ENCODE data around the gene PPTC7.
A peak's percentile ranks its signal among the peaks of the same experiment; 100 is the strongest.
"Not testable (repeated sequence)": the region's sequence is repeated elsewhere in the genome, so short reads cannot be mapped to it uniquely, and the experiment has no call there.

The PPTC7 gene

DNA sequence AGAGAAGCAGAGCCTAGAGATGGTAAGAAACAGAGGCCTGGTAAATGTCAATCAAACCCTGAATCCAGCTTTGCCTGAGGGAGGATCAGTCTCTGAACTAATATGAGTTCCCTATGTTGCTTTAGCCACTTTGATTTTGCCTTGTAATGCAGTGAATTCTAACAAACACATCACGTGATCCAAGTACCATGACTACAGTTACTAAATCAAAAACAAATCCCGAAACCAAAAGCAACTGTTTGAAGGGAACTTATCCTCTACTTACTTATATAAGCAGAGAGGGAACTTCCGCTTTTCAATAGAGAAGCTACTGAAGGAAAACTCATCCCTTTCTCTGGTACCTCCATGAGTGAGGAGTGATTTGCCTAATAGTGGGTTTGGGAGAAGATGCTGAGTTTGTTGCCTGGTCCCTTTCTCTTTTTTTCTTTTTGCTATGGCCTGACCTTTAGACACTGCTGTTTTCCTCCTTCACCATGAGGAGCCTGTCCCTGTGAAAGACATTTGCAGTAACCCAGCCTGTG is 7.7 kb upstream of the PPTC7 start:
- no peaks in the 10 kb centered on the region for H3K9me3 ChIP-seq (ENCODE audit: control insufficient read depth, insufficient read depth, low read depth, low read length)
- H3K36me3 ChIP-seq (ENCODE audit: control insufficient read depth in 2 of 2, insufficient read depth in 1 of 2, low read length in 2 of 2), result no peaks in the 10 kb centered on the region
- TF ChIP-seq PRDM1 (tag by site-specific recombination; IDR thresholded peaks at IDR 0.05) (peak; percentile 63), ZNF701 (tag by site-specific recombination; IDR thresholded peaks at IDR 0.05) (no peak), ZNF747 (tag by site-specific recombination; IDR thresholded peaks at IDR 0.05) (no peak), WT1 (tag by site-specific recombination; IDR thresholded peaks at IDR 0.05) (no peak), ZNF529 (tag by site-specific recombination; IDR thresholded peaks at IDR 0.05; ENCODE audit: insufficient replicate concordance) (no peak)
- TF ChIP-seq, protein P1, sequence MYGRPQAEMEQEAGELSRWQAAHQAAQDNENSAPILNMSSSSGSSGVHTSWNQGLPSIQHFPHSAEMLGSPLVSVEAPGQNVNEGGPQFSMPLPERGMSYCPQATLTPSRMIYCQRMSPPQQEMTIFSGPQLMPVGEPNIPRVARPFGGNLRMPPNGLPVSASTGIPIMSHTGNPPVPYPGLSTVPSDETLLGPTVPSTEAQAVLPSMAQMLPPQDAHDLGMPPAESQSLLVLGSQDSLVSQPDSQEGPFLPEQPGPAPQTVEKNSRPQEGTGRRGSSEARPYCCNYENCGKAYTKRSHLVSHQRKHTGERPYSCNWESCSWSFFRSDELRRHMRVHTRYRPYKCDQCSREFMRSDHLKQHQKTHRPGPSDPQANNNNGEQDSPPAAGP (tag by site-specific recombination; IDR thresholded peaks at IDR 0.05), result no peak
- CTCF ChIA-PET, result interaction anchor here (0.6 to 4.7 kb wide), 3 partner anchors 10 to 1197 kb away, joined by 4 to 26 read pairs (median 4); no protein-coding TSS in a partner anchor
- H3K4me3 ChIP-seq (ENCODE audit: low read depth, low read length), result no peak overlapping the region
- H3K27ac ChIP-seq (ENCODE audit: extremely low read depth, low read depth, low read length), result no peak overlapping the region
- H3K4me1 ChIP-seq (ENCODE audit: control insufficient read depth, insufficient read depth, low read length), result peaks cover 6% of the 10 kb centered on the region; the same call in 1 of the 2 replicates
- POLR2A ChIA-PET, result interaction anchor here (0.6 kb wide), 1 partner anchor 142 kb away, joined by 9 read pairs; no protein-coding TSS in a partner anchor

DNA sequence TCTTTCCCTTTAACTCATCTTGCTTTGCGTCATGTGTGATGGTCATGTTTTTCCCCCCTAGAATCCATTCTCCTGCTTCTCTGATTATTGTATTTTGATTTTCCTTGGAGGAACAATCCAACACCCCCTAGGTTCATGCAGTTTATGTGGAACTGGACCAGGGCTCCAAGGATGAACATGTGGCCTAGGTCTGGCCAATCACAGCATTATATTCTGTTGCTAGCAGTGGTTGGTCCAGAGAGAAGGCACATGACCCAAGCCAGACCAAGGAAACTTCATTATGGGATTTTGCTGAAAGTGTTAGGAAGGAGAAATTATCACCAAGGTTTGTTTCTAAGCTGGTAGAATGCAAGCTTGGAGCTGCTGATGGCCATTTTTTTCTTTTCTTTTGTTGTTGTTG is 6.9 kb upstream of the PPTC7 start:
- TF ChIP-seq ZNF76 (tag by site-specific recombination; IDR thresholded peaks at IDR 0.05; ENCODE audit: borderline replicate concordance, low read depth), result no peak
- TF ChIP-seq ZNF350 (tag by site-specific recombination; IDR thresholded peaks at IDR 0.05), result no peak
- TF ChIP-seq ZBTB20 (tag by site-specific recombination; IDR thresholded peaks at IDR 0.05), result no peak
- no peak for TF ChIP-seq ZNF155 (tag by site-specific recombination; IDR thresholded peaks at IDR 0.05)
- TF ChIP-seq, protein P1 (tag by site-specific recombination; IDR thresholded peaks at IDR 0.05), result no peak
- TF ChIP-seq SALL2 (tag by site-specific recombination; IDR thresholded peaks at IDR 0.05; ENCODE audit: borderline replicate concordance), result no peak
- TF ChIP-seq ZNF777 (tag by site-specific recombination; IDR thresholded peaks at IDR 0.05; ENCODE audit: borderline replicate concordance), result no peak
- TF ChIP-seq, protein P2, sequence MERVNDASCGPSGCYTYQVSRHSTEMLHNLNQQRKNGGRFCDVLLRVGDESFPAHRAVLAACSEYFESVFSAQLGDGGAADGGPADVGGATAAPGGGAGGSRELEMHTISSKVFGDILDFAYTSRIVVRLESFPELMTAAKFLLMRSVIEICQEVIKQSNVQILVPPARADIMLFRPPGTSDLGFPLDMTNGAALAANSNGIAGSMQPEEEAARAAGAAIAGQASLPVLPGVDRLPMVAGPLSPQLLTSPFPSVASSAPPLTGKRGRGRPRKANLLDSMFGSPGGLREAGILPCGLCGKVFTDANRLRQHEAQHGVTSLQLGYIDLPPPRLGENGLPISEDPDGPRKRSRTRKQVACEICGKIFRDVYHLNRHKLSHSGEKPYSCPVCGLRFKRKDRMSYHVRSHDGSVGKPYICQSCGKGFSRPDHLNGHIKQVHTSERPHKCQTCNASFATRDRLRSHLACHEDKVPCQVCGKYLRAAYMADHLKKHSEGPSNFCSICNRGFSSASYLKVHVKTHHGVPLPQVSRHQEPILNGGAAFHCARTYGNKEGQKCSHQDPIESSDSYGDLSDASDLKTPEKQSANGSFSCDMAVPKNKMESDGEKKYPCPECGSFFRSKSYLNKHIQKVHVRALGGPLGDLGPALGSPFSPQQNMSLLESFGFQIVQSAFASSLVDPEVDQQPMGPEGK (tag by site-specific recombination; IDR thresholded peaks at IDR 0.05), result no peak
- POLR2A ChIA-PET, result interaction anchor here (0.6 to 0.7 kb wide), 2 partner anchors 10 to 38 kb away, joined by 3 read pairs; no protein-coding TSS in a partner anchor
- CTCF ChIA-PET, result interaction anchor here (0.6 to 4.7 kb wide), 3 partner anchors 11 to 1196 kb away, joined by 3 to 26 read pairs (median 4); no protein-coding TSS in a partner anchor
- H3K9me3 ChIP-seq (ENCODE audit: control insufficient read depth, insufficient read depth, low read depth, low read length), result no peaks in the 10 kb centered on the region
- no peak overlapping the region for H3K27ac ChIP-seq (ENCODE audit: extremely low read depth, low read depth, low read length)
- no peak overlapping the region for H3K4me3 ChIP-seq (ENCODE audit: low read depth, low read length)
- H3K36me3 ChIP-seq (ENCODE audit: control insufficient read depth in 2 of 2, insufficient read depth in 1 of 2, low read length in 2 of 2), result no peaks in the 10 kb centered on the region
- H3K4me1 ChIP-seq (ENCODE audit: control insufficient read depth, insufficient read depth, low read length), result peaks cover 6% of the 10 kb centered on the region; the same call in 1 of the 2 replicates

DNA sequence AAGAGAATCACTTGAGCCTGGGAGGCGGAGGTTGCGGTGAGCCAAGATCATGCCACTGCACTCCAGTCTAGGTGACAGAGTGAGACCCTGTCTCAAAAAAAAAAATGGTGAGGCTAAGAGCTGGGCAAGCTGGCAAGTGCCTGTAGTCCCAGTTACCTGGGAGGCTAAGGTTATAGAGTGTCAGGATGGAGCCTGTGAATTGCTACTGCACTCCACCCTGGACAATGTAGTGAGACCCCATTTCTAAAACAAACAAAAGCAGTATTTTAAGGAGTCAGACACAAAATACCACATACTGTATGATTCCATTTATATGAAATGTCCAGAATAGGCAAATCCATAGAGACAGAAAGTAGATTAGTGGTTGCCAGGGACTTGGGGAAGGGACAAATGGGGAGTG is 4.0 kb upstream of the PPTC7 start:
- TF ChIP-seq ZNF121 (tag by site-specific recombination; IDR thresholded peaks at IDR 0.05), result peak; percentile 62; the same call in 1 of the 2 replicates
- H3K4me3 ChIP-seq (ENCODE audit: low read depth, low read length); POLR2A ChIA-PET; H3K4me1 ChIP-seq (ENCODE audit: control insufficient read depth, insufficient read depth, low read length); H3K36me3 ChIP-seq (ENCODE audit: control insufficient read depth in 2 of 2, insufficient read depth in 1 of 2, low read length in 2 of 2); H3K9me3 ChIP-seq (ENCODE audit: control insufficient read depth, insufficient read depth, low read depth, low read length); H3K27ac ChIP-seq (ENCODE audit: extremely low read depth, low read depth, low read length): not testable (repeated sequence)
- CTCF ChIA-PET, result interaction anchor here (1.4 kb wide), 1 partner anchor 14 kb away, joined by 3 read pairs; no protein-coding TSS in a partner anchor
